ENCODE data around the gene MYADM.

Gene MYADM

DNA sequence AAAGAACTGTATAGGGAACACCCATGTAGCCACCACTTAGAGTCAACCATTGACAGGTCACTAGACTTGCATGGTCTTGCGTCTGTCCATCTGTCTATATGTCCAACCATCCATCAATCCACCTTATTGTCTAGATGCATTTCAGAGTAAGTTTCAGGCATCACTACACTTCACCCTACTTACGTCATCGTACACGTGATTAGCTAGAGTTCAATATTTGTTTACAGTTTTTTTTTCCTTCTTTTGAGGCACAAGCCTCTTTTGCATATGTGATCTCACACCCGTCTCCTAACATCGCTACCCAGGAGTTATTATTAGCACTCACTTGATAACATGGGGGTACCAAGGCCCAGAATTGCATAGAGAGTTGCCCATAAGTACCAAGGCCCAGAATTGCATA lies 48.3 kb downstream of the MYADM start:
- no peak for DNase-seq

DNA sequence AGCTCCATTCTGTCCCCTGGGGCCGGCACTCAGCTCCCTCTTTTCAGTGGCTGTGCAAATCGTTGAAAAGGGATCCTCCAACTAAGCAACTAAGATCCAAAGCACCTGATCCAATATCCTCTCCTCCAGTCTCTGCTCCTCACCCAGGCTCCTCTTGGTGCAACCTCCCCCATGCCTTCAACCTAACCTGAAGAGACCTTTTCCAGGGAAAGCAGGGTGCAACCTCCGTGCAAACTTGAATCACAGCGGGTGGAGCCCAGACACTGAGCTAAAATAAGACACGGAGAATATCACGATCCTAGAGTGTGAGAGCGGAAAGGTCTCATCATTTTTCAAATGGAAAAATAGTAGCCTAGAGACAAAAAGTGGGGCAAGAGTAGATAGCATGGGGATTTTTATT lies 49.7 kb downstream of the MYADM start:
- DNase-seq, result no peak

Measured in suppressor macrophage treated with lipopolysaccharide for 1 hour (primary cell).